Fibroblast of skin of back (primary cell): Measurements from ENCODE around the gene RAD51B.
A peak's percentile ranks its signal among the peaks of the same experiment; 100 is the strongest.

Experiments used
- DNase-seq: peaks from one replicate; pipeline ENCODE4 v3.0.0-alpha.2; 2013

The RAD51B gene

DNA sequence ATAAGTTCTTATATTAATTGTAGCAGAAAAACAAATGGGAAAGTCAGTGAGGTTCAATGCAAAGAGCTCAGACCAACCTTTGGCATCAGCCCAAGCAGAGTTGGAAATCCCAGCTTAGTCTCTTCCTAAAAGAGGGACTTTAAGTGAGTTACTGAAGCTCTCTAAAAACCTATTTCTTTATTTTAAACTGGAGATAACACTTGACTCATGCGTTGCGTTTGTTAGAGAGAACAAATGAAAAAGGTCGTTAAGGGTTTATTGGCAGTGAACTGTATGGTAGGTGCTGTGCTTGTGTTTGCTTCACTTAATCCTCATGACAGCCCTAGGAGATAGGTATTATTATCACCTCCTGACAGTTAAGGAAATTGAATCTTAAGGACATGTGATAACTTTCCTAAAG, 396.5 kb downstream of the RAD51B start:
- DNase-seq, result no peak

- DNase-seq, result no peak
These were observed 397.4 kb downstream of the RAD51B start for GRCh38 chr14:68216957-68217356.

- no peak for DNase-seq
These were observed 398.3 kb downstream of the RAD51B start for GRCh38 chr14:68217791-68218340.

- no peak for DNase-seq
These were observed 399.8 kb downstream of the RAD51B start for GRCh38 chr14:68219407-68219806.

DNA sequence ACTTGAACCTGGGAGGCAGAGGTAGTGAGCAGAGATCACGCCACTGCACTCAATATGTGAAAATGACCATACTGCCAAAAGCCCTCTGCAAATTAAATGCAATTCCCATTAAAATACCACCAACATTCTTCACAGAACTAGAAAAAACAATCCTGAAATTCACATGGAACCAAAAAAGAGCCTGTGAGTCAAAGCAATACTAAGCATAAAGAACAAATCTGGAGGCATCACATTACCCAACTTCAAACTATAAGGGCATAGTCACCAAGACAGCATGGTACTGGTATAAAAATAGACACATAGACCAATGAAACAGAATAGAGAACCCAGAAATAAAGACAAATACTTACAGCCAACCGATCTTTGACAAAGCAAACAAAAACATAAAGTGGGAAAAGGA, 401.5 kb downstream of the RAD51B start:
- DNase-seq, result peak; percentile 70

GRCh38 chr14:68222154-68222553, 402.6 kb downstream of the RAD51B start:
- DNase-seq, result no peak

GRCh38 chr14:68222726-68223125, 403.1 kb downstream of the RAD51B start:
- DNase-seq, result no peak

- no peak for DNase-seq
These were observed 404.1 kb downstream of the RAD51B start for GRCh38 chr14:68223631-68224030.

DNA sequence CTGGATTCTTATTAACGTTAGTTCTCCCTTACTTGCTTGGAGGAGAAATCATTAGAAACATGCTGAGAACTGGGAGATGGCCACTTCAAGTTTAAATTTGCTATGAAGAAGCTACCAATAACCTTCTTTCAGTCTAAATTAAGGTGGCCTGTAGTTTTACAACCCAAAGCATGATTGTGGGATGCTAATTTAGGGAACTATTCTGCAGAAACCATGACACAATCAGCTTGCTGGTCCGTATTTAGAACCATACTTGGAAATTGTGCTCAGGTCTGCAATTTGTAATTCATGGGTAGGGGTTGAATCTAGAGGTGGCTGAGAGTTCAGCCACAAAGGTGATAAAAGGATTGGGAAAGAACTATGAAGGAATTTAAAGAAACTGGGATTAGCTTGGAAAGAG, 405.7 kb downstream of the RAD51B start:
- DNase-seq, result no peak

DNA sequence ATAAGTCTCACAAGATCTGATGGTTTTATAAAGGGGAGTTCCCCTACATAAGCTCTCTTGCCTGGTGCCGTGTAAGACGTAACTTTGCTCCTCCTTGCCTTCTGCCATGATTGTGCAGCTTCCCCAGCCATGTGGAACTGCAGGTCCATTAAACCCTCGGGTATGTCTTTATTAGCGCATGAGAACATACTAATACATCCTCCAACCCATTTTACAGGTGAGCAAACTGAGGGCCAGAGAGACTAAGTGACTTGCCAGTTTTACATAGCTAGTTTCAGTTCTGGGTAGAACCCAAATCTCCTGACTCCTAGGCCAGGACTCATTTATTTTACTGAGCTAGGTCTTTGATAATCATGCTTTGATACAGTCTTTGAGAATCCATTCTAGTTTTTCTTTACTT, 406.9 kb downstream of the RAD51B start:
- DNase-seq, result no peak

GRCh38 chr14:68228656-68229055, 409.1 kb downstream of the RAD51B start:
- no peak for DNase-seq

DNA sequence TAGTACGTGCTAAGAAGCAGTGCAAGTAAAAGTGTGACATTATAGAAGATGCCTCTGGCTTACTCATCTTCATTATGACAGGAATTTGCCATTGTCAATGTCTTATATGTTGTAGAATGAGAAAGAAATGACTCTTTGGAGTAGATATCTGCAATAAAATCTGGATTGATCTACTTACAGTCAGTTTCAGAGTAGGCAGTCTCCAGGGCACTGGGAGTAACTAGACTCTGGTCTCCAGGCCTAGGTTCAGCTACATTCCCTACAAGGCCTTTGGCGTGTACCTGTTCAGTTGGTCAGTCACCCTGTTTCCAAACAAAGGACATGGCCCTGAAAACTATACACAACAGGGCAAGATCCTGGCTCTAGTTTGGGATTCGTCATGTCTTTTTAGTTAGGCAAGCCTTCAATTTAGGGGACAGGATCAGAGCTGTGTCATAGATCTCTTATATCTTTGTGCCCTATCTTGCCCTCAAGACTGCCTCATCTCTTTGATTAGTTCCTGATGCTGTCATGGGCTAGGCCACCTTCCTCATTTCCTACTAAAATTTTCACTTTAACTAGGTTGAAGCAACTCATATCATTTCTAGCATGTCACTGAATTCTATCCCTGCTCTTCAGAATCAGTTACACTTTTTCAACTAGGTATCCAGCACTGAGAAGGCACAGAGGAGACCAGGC, 410.0 kb downstream of the RAD51B start:
- DNase-seq, result no peak

DNA sequence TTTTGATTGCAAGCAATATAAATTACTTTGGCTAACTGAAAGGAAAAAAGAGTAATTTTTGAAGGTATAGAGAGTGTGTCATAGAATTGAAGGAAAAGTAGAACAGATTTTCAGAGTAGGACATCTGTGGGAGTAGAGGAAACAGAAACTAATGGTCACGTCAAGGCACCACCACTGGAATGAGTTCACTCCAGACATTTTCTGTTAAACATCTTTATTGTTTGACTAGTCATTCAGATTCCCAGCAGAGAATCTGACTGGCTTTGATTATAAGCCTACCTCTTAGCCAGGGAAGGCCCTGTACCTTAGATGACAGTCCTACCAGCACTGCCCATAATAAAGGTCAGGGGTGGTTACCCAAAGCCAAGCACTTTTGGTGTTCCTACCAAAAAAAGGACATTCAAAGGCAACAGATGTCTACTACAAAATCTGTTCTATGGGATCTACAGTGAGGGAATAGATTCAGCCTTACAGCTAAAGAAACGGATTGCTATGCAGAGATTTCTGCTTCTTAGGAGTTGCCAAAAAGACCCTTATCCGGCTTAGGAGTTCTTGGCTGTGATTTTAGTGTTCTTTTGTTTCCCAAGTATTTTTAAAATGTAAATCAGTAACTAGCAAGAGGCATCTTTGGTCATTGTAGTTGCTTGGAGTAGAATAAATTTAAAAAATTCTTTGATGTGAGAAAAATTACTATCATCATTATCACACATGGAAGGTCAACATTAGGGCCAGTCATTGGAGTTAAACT, 410.8 kb downstream of the RAD51B start:
- no peak for DNase-seq

- peak; percentile 87 for DNase-seq
These were observed 411.6 kb downstream of the RAD51B start for GRCh38 chr14:68230950-68231717.

GRCh38 chr14:68231898-68232297, 412.3 kb downstream of the RAD51B start:
- DNase-seq, result no peak

DNA sequence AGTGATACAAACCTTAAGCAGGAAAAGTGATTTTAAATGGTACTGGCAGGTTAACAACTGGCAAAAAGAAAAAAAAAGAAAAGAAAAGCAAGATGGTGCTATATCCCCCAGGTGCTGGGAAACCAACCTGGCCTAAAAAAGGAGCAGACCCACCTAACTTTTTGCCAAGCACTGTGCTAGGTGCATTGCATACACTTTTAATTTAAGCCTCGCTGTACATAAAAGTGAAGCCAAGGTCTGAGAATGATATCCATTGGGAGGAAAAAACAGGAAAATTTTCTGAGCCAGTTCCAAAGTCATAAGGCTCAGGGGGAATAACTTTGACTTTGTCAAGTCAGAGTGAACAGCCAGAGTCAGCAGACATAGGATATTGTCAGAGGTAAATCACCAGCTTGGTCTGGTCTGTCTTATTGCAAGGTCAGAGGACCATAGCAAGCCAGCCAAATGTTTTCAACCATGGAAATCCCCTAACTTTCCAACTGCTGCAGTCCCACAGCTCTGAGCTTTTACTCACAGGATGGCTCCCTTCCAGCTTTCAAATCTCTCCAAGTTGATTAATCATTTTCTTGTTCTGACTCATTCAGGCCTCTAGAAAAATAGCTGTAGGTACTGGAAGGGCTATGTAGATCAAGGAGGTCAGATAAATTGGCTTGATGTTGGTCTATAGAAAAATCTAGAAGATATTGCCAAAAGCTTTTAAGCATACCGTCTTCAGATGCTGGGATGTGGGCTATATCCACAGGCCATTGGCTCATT, 412.9 kb downstream of the RAD51B start:
- DNase-seq, result peak; percentile 99

- no peak for DNase-seq
These were observed 413.7 kb downstream of the RAD51B start for GRCh38 chr14:68233101-68233784.

DNA sequence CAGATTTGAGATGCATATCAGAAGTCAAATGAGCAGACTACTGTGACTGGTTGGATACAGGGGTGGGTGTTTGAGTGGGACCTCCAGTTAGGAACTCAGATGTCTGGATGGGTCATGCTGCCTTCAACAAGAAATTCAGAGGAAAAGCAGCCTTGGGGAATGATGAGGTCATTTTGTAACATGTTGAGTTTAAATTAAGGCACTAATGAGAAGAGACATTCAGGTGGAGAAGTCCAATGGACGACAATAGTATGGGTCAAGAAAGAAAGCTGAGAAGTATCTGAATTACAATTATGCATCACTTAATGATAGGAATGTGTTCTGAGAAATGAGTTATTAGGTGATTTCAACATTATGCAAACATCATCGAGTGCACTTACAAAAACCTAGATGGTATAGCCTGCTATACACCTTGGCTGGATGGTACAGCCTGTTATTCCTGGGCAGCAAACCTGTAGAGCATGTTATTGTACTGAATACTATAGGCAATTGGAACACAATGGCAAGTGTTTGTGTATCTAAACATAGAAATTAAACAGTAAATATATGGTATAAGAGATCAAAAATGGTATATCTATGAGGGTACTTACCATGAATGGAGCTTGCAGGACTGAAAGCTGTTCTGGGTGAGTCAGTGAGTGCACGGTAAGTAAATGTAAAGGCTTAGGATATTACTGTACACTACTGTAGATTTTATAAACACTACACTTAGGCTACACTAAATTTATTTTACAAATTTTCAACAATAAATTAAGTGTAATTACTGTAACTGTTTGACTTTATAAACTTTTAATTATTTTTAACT, 414.7 kb downstream of the RAD51B start:
- no peak for DNase-seq

- peak; percentile 55 for DNase-seq
These were observed 415.4 kb downstream of the RAD51B start for GRCh38 chr14:68235011-68235410.

DNA sequence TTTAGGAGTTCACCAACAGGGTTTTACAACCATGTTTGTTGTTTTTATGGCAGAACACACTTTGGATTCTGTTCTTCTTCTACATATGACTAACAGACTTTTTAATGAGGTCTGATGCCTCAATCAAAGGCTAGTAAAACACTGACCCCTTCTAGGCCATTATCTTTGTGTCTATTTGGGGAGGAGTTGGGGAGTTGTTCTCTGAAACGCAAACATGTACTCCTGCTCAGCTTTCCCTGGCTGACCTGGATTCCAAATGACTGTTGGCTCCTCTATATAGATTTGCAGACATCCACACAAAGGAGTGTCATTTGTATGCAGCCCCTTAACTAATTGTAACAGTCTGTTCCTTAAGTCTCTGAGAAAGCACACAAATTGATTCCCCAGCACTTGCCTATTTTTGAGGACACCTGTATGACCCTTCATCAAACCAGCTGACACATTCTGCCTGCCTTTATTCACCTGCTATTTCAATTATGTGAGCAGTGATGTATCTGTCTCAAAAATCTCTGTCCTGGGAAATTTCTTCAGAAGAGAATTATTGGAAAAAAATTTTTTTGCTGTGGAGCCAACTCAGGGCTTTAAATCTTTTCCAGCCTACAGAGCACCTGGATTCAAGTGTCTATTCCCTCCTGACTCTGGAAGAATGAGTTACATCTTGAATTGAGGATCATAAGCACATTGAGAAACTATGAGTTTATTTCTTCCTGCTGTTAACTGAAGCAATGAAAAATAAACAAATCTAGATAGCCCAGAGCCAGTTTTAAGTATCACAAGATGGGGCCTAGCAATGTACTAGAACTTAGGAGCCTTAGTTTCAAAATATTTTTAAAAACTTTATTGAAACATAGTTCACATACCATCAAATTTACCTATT, 417.2 kb downstream of the RAD51B start:
- no peak for DNase-seq
